ENCODE measurements around the gene GDF2.

Gene GDF2

DNA sequence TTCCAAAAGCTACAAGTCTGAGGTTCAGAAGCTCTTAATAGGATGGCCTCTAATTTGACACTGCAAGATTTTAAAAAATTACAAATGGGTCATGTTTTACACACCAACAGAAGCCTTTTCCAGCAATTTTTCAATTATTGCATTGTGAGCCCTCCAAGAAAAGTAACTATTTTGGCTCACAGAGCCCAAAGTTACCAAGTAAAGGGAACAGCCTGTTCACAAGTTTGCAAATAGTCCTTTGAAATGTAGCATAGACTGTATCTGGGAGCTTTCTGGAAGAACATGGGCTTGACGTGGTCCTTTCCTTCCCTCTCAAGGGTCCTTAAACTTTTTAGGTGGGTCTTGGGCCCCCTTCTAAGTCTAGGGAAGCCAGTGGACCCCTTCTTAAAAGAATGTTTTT is 23.5 kb upstream of the GDF2 start:
- no peak for DNase-seq (ENCODE audit: low read depth)
- TF ChIP-seq, protein P1, sequence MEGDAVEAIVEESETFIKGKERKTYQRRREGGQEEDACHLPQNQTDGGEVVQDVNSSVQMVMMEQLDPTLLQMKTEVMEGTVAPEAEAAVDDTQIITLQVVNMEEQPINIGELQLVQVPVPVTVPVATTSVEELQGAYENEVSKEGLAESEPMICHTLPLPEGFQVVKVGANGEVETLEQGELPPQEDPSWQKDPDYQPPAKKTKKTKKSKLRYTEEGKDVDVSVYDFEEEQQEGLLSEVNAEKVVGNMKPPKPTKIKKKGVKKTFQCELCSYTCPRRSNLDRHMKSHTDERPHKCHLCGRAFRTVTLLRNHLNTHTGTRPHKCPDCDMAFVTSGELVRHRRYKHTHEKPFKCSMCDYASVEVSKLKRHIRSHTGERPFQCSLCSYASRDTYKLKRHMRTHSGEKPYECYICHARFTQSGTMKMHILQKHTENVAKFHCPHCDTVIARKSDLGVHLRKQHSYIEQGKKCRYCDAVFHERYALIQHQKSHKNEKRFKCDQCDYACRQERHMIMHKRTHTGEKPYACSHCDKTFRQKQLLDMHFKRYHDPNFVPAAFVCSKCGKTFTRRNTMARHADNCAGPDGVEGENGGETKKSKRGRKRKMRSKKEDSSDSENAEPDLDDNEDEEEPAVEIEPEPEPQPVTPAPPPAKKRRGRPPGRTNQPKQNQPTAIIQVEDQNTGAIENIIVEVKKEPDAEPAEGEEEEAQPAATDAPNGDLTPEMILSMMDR (conservative IDR thresholded peaks at IDR 0.05; ENCODE audit: low read length), result no peak
- no peak overlapping the region for H3K4me3 ChIP-seq (ENCODE audit: low read length)

DNA sequence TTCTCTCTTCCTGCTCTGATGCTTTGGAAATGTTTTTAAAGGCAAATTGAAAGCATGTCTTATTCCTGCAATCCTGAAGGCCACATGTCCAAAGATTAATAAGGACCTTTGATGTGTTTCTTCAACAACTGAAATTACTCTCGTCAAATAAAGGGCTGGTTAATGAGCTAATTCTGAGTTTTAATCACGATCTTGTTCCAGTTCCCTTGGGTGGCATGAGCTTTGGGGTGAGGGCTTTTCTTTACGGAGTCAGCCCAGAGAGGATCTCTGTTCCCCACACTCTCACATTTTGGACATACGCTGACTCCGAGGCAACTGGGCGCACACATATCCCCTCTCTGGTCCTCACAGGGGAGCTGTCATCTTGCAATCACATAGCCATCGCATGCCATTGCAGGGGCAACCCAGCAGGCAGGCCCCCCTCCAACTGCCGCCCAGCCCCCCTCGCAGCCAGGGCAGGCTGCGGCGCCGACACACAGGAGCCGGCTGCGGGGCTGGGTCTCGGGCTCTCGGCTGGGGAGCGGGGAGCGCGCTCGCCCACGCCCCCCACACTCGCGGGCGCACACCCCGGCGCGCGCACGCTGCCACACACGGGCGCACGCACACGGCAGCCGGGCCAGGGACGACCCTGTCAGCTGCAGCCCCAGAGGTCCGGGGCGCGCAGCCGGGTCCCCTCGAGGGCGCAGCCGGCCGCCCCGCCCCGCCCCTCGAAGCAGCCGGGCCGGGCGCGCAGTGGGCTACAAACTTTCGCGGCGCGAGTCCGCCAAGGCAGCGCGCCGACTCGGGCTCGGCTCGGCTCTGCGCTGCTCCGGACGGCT is 22.4 kb upstream of the GDF2 start, which contains the start of gene GDF10:
Gene GDF10 (plus strand): TSS at position 587 of the 818 bp plus-strand sequence. CDS start 455 bp downstream, outside the sequence.
- TF ChIP-seq, protein P1 (conservative IDR thresholded peaks at IDR 0.05; ENCODE audit: low read length), result no peak
- no peak for DNase-seq (ENCODE audit: low read depth)
- no peak within 1 kb of the TSS for H3K4me3 ChIP-seq (ENCODE audit: low read length)

DNA sequence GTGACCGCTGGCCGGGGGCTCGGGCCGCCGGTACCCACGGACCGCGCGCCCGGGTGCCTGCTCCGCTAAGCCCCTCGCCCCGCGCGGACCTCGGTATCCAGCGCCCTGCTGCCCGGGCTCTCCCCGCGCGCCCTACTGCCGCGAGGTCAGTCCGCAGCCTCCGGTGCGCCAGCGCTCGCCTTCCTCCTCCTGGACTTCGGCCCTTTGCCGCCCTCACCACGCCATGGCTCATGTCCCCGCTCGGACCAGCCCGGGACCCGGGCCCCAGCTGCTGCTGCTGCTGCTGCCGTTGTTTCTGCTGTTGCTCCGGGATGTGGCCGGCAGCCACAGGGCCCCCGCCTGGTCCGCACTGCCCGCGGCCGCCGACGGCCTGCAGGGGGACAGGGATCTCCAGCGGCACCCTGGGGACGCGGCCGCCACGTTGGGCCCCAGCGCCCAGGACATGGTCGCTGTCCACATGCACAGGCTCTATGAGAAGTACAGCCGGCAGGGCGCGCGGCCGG is 21.8 kb upstream of the GDF2 start:
- H3K4me3 ChIP-seq (ENCODE audit: low read length), result no peak overlapping the region
- TF ChIP-seq, protein P1 (conservative IDR thresholded peaks at IDR 0.05; ENCODE audit: low read length), result no peak
- no peak for DNase-seq (ENCODE audit: low read depth)

DNA sequence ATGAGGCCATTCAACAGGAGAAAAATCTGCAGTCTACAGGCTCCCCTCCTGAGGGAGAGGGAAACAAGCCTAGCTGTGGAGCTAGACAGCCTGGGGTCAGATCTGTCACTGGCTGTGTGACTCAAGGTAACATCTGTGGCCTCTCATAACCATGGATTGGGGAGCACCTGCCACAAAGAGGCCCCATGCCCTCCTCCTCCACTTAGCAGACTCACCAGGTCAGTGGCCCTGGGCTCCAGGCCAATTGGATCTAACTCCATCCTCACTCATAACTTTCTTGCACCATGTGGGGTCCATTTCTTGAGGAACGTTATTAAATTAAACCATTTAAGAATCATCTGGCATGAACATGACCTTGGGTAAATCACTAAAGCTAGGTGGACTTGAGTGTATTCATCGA is 20.4 kb upstream of the GDF2 start:
- TF ChIP-seq, protein P1 (conservative IDR thresholded peaks at IDR 0.05; ENCODE audit: low read length), result no peak
- no peak for DNase-seq (ENCODE audit: low read depth)
- no peak overlapping the region for H3K4me3 ChIP-seq (ENCODE audit: low read length)

DNA sequence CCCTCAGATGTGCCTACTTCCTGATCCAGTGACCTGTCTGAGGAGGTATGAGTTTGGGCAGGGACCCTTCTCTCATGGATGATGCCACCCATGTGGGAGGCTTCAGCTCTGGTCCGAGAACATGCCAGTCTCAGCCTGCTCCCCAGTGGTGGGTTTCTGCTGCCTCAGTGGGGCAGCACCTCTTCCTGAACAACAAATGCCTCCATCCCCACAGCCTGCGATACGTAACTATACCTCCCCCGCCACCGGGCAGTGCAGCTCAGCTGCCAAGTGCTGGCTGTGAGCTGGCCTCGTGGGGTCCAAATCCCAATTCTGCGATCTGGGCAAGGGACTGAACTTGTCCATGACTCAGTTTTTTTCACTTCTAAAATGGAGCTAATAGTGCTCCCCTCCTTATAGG is 19.1 kb upstream of the GDF2 start:
- no peak for DNase-seq (ENCODE audit: low read depth)
- TF ChIP-seq, protein P1 (conservative IDR thresholded peaks at IDR 0.05; ENCODE audit: low read length), result no peak
- no peak overlapping the region for H3K4me3 ChIP-seq (ENCODE audit: low read length)

DNA sequence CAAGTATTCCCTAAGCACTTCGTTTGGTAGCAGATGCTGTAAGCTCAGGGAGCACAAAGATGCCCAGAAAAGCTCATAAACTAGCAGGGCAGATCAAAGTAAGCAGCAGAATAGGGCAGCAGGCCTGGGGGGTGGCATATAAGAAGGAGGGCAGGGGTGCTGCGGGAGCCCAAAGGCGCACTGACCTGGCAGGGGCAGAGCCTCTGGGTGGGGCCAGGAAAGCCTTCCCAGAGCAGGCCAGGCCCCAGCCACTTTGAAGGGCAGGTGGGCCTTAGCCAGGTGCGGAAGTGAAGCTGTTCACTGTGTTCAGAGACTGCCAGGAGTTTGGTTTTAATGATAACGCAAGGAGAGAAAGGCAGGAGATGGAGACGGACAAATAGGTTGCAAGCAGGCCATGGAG is 18.4 kb upstream of the GDF2 start:
- TF ChIP-seq, protein P1 (conservative IDR thresholded peaks at IDR 0.05; ENCODE audit: low read length), result no peak
- no peak overlapping the region for H3K4me3 ChIP-seq (ENCODE audit: low read length)
- no peak for DNase-seq (ENCODE audit: low read depth)

DNA sequence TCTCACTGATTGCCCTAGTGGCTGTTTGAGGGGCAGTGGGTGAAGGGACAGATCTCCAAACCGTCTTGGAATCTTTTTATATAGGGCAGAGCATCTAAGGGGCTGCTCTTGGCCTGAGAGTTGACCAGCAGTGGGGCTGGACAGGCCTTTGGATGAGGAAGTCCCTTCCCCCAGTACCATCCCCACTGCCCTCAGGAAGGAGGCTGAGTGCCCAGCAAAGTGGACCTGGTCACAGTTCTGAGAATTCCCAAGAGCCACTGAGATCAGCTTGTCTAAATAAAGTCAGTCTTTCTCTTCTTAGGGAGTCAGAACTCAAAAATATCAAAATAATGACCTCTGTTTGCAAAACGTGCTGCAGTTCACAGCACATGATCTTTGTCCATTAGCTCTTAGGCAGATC is 16.7 kb upstream of the GDF2 start:
- TF ChIP-seq, protein P1 (conservative IDR thresholded peaks at IDR 0.05; ENCODE audit: low read length), result no peak
- no peak overlapping the region for H3K4me3 ChIP-seq (ENCODE audit: low read length)
- no peak for DNase-seq (ENCODE audit: low read depth)

All from AG10803 (cell line).